PC-9 (cell line): Measurements from ENCODE around the gene RASAL2. TPM values are rescaled to one million over a fixed set of nuclear protein-coding genes. Genes with fewer than 3 reads are reported as not detected.

Experiments used
- BruUV-seq: library from RNA; stranded (reverse); fragments of 400-500 nt; replicated peaks from 2 replicates; lab custom pipeline; 2021; lab: Mats Ljungman, UMichigan
- CTCF ChIA-PET: fragments of 300-600 bp; sonication (Branson Sonifier 250); formaldehyde crosslinking; loops from one replicate; lab custom pipeline; 2022; ENCODE audit warnings: antibody characterized with exemption; lab: Charles Lee
- POLR2A ChIA-PET: fragments of 300-600 bp; sonication (Branson Sonifier 250); formaldehyde crosslinking; loops from one replicate; lab custom pipeline; 2022; ENCODE audit warnings: antibody characterized with exemption; ENCODE audit not compliant: unreplicated experiment; lab: Charles Lee
- DNase-seq, 2 experiments: peaks; one replicate each; pipeline versions ENCODE4 v3.0.0 to v3.0.0-alpha.2; 2015 to 2022; ENCODE audit warnings: mixed read lengths in 1 of 2
- H2AFZ ChIP-seq: fragments of 200-600 bp; sonication (generic); 2 replicates; pipeline ENCODE4 v1.8.1; 2017; ENCODE audit warnings: antibody characterized with exemption
- H3F3A ChIP-seq: fragments of 200-600 bp; sonication (generic); 2 replicates; pipeline ENCODE4 v1.8.1; 2017; ENCODE audit warnings: antibody characterized with exemption, mild to moderate bottlenecking, low read depth; ENCODE audit not compliant: insufficient read depth
- H3K27ac ChIP-seq: fragments of 200-600 bp; sonication (generic); 2 replicates; pipeline ENCODE4 v1.6.1; 2016; ENCODE audit warnings: mixed run types
- H3K27me3 ChIP-seq: fragments of 200-600 bp; sonication (generic); 2 replicates; pipeline ENCODE4 v1.6.1; 2016; ENCODE audit warnings: low read depth, mixed run types; ENCODE audit not compliant: insufficient read depth
- H3K36me3 ChIP-seq: fragments of 200-600 bp; sonication (generic); 2 replicates; pipeline ENCODE4 v1.6.1; 2016; ENCODE audit warnings: low read depth, mixed run types
- H3K4me1 ChIP-seq: fragments of 200-600 bp; sonication (generic); replicated peaks from 2 replicates; pipeline ENCODE4 v1.6.1; 2016; ENCODE audit warnings: mixed run types; ENCODE audit not compliant: insufficient read depth
- H3K4me2 ChIP-seq: fragments of 200-600 bp; sonication (generic); 2 replicates; pipeline ENCODE4 v1.6.1; 2017; ENCODE audit warnings: mixed run types
- H3K4me3 ChIP-seq: fragments of 200-600 bp; sonication (generic); 2 replicates; pipeline ENCODE4 v1.6.1; 2016; ENCODE audit warnings: mixed run types
- H3K79me2 ChIP-seq: fragments of 200-600 bp; sonication (generic); 2 replicates; pipeline ENCODE4 v1.6.1; 2017; ENCODE audit warnings: low read depth, mixed run types
- H3K9me2 ChIP-seq: fragments of 200-600 bp; sonication (generic); 2 replicates; pipeline ENCODE4 v1.8.1; 2017; ENCODE audit warnings: mild to moderate bottlenecking; ENCODE audit not compliant: insufficient read depth
- H3K9me3 ChIP-seq: fragments of 200-600 bp; sonication (generic); 2 replicates; pipeline ENCODE4 v1.8.1; 2016; ENCODE audit warnings: low read depth; ENCODE audit not compliant: insufficient read depth
- H4K20me1 ChIP-seq: fragments of 200-600 bp; sonication (generic); 2 replicates; pipeline ENCODE4 v1.8.1; 2017; ENCODE audit not compliant: insufficient read depth
- EZH2 ChIP-seq: fragments of 200-600 bp; sonication (generic); IDR thresholded peaks from 2 replicates; pipeline ENCODE4 v1.8.0; 2017; ENCODE audit warnings: antibody characterized with exemption, low read depth
- intact Hi-C: fragments of 100-400 bp; cut with micrococcal nuclease; formaldehyde crosslinking; loops from one replicate; pipeline ENCODE4 v1.10.0; 2022; ENCODE audit not compliant: unreplicated experiment
- total RNA-seq: library from RNA; stranded (reverse); gene quantifications from 2 replicates; pipeline ENCODE4 v1.2.3, GENCODE V29; 2021
- TF ChIP-seq, protein P1 (sequence below): fragments of 200-600 bp; sonication (generic); conservative IDR thresholded peaks from 2 replicates; pipeline ENCODE4 v1.6.1; 2017; ENCODE audit warnings: mixed run types, antibody characterized with exemption, mild to moderate bottlenecking, moderate library complexity

RASAL2 gene
- total RNA-seq, 1 experiment from 2014 or later: 54.1 TPM

DNA sequence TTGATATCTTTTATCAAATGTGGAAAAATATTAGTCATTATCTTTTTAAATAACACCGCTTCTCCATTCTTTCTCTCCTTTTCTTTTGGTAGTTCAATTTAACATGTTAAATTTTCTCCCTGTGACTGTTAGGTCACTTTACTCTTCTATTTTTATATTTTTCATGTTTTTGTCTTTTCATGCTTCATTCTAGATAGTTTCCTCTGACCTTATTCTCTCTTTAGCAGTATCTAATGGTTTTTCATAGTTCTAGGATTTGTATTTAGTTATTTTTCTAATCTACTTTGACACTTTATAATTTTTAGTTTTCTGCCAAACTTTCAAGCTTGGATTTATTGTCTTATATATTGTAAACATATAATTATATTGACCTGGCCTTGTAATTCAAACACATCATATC is 116.0 kb downstream of the RASAL2 start:
- intact Hi-C loops: no loop called here
- H3K4me2 ChIP-seq: no peak overlapping the region
- H3K36me3 ChIP-seq: peaks cover 13% of the 10 kb centered on the region; the same call in 1 of the 2 replicates
- no peaks in the 10 kb centered on the region for H3F3A ChIP-seq
- no peak overlapping the region for H3K27ac ChIP-seq
- POLR2A ChIA-PET: no interaction called here
- no TSS peak for BruUV-seq
- H3K27me3 ChIP-seq: no peaks in the 10 kb centered on the region
- H3K4me3 ChIP-seq: no peak overlapping the region
- H3K4me1 ChIP-seq: no peaks in the 10 kb centered on the region
- H3K9me2 ChIP-seq: no peaks in the 10 kb centered on the region
- no peak for TF ChIP-seq EZH2
- TF ChIP-seq, protein P1, sequence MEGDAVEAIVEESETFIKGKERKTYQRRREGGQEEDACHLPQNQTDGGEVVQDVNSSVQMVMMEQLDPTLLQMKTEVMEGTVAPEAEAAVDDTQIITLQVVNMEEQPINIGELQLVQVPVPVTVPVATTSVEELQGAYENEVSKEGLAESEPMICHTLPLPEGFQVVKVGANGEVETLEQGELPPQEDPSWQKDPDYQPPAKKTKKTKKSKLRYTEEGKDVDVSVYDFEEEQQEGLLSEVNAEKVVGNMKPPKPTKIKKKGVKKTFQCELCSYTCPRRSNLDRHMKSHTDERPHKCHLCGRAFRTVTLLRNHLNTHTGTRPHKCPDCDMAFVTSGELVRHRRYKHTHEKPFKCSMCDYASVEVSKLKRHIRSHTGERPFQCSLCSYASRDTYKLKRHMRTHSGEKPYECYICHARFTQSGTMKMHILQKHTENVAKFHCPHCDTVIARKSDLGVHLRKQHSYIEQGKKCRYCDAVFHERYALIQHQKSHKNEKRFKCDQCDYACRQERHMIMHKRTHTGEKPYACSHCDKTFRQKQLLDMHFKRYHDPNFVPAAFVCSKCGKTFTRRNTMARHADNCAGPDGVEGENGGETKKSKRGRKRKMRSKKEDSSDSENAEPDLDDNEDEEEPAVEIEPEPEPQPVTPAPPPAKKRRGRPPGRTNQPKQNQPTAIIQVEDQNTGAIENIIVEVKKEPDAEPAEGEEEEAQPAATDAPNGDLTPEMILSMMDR: no peak
- no peaks in the 10 kb centered on the region for H4K20me1 ChIP-seq
- peaks cover 24% of the 10 kb centered on the region for H3K9me3 ChIP-seq
- CTCF ChIA-PET: no interaction called here
- no peak overlapping the region for H2AFZ ChIP-seq
- DNase-seq: no peak
- H3K79me2 ChIP-seq: peaks cover 8% of the 10 kb centered on the region; the same call in 1 of the 2 replicates

DNA sequence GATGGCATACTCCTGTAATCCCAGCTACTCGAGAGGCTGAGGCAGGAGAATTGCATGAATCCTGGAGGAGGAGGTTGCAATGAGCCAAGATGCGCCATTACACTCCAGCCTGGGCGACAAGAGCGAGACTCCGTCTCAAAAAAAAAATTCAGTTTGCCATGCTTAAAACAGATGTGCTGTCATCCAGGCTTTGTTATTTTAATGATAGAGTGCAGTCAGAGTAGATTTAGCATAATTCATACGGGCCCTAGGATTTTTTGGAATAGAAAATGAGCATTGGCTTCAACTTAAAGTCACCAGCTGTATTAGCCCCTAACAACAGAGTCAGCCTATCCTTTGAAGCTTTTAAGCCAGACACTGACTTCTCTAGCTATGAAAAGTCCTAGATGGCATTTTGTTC is 124.6 kb downstream of the RASAL2 start:
- no peaks in the 10 kb centered on the region; the same call in 1 of the 2 replicates for H3F3A ChIP-seq
- TF ChIP-seq, protein P1: no peak
- TF ChIP-seq EZH2: no peak
- H3K4me2 ChIP-seq: no peak overlapping the region
- CTCF ChIA-PET: no interaction called here
- H3K27me3 ChIP-seq: no peaks in the 10 kb centered on the region
- POLR2A ChIA-PET: no interaction called here
- no peak overlapping the region for H2AFZ ChIP-seq
- no peak overlapping the region for H3K4me3 ChIP-seq
- DNase-seq: no peak
- H4K20me1 ChIP-seq: no peaks in the 10 kb centered on the region
- intact Hi-C loops: no loop called here
- peaks cover 4% of the 10 kb centered on the region; the same call in 1 of the 2 replicates for H3K4me1 ChIP-seq
- peaks cover 39% of the 10 kb centered on the region for H3K79me2 ChIP-seq
- no peaks in the 10 kb centered on the region for H3K36me3 ChIP-seq
- BruUV-seq: no TSS peak
- H3K27ac ChIP-seq: no peak overlapping the region
- peaks cover 14% of the 10 kb centered on the region for H3K9me3 ChIP-seq
- H3K9me2 ChIP-seq: no peaks in the 10 kb centered on the region

DNA sequence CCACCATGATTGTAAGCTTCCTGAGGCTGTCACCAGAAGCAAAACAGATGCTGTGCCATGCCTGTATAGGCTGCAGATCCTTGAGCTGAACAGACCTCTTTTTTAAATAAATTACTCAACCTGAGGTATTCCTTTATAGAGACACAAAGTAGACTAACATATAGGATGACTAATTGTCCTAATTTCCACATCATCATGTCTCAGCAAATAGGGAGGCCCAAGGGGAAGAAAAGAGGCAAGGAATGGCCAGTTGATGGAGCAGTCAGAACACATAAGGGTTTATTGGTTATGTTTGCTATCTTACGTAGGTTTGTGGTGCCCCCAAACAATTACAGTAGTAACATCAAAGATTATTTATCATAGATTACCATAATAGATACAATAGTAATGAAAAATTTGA is 126.2 kb downstream of the RASAL2 start:
- DNase-seq: no peak
- TF ChIP-seq EZH2: no peak
- TF ChIP-seq, protein P1: no peak

More for the DNA sequence above, 126.2 kb downstream of the RASAL2 start:
- Histone ChIP-seq H3K27me3 (no peaks in the 10 kb centered on the region), H3K9me2 (no peaks in the 10 kb centered on the region), H2AFZ (no peak overlapping the region), H3K27ac (0 out of 2 replicates have a peak overlapping the region, but pooled peaks have one; percentile 11), H3K4me2 (no peak overlapping the region), H3K9me3 (peaks cover 14% of the 10 kb centered on the region), H3K4me3 (no peak overlapping the region), H3K36me3 (no peaks in the 10 kb centered on the region), H4K20me1 (no peaks in the 10 kb centered on the region), H3K79me2 (peaks cover 47% of the 10 kb centered on the region), H3K4me1 (peaks cover 4% of the 10 kb centered on the region; the same call in 1 of the 2 replicates), H3F3A (no peaks in the 10 kb centered on the region; the same call in 1 of the 2 replicates)
- CTCF ChIA-PET: no interaction called here
- POLR2A ChIA-PET: no interaction called here
- intact Hi-C loops: no loop called here
- BruUV-seq: no TSS peak
